H1 (cell line): Measurements from ENCODE around the gene P2RX2. TPM values are rescaled to one million over a fixed set of nuclear protein-coding genes. Genes with fewer than 3 reads are reported as not detected.

ENCODE experiments used
- KDM4A ChIP-seq: IDR thresholded peaks from one replicate; pipeline ENCODE4 v1.7.1; 2012; ENCODE audit warnings: low read depth, mild to moderate bottlenecking, moderate library complexity, low read length, inconsistent platforms; ENCODE audit not compliant: severe bottlenecking
- RFX5 ChIP-seq: IDR thresholded peaks from 2 replicates; pipeline ENCODE4 v1.6.1; 2011; ENCODE audit warnings: low read depth, low read length, improper control_type of control experiment, borderline replicate concordance
- SIX5 ChIP-seq: IDR thresholded peaks from 2 replicates; pipeline ENCODE4 v1.6.1; 2011; ENCODE audit warnings: mild to moderate bottlenecking, low read depth, low read length
- polyA plus RNA-seq, 7 experiments: library from polyadenylated mRNA; depleted of rRNA in 3 of 7; stranded (reverse) in 5 of 7; unstranded in 2 of 7; fragments of >200 nt in 5 of 7; fragments of 200-250 nt in 2 of 7; gene quantifications; 1 replicate in 5 of 7; 2 replicates in 1 of 7; 4 replicates in 1 of 7; pipeline versions ENCODE4 v1.2.1 to v1.2.3, GENCODE V29; 2011 to 2013; ENCODE audit warnings: missing spikeins in 2 of 7, mixed read lengths in 2 of 7
- total RNA-seq: library from RNA; stranded (reverse); fragmentation: NEBNext Ultra II Directional; extraction: Animal tissue kit (Norgen Biotek cat#: 25700); gene quantifications from 2 replicates; pipeline ENCODE4 v1.2.1, GENCODE V29; 2021

P2RX2 gene
- total and polyA plus RNA-seq, 2 of the 8 experiments (the other 6 are each of a cell fraction or from before 2014, with no cell fraction given) = 0.84 to 2.2 TPM

GRCh38 chr12:132660052-132660451, 41.5 kb downstream of the P2RX2 start (continued):
- TF ChIP-seq KDM4A (no peak), SIX5 (no peak), RFX5 (no peak)
